HepG2 (cell line): ENCODE results near the gene DMRT1. TPM values are rescaled to one million over a fixed set of nuclear protein-coding genes. Genes with fewer than 3 reads are reported as not detected.

Source experiments
- ATAC-seq: fragments of 200-7000 bp; cut with Tn5 transposase; 3 replicates; pipeline ENCODE4 v1.9.1; 2020; ENCODE audit warnings: mild to moderate bottlenecking, moderate library complexity
- BruUV-seq: library from RNA; stranded (reverse); fragments of 400-500 nt; replicated peaks from 2 replicates; lab custom pipeline; 2021; lab: Mats Ljungman, UMichigan
- CTCF ChIA-PET: fragments of 300-600 bp; formaldehyde crosslinking; extraction: SDS; loops from one replicate; lab custom pipeline; 2021; ENCODE audit warnings: low total read pairs, inconsistent platforms, low intra/inter-chr PET ratio; lab: Yijun Ruan, JAX
- POLR2A ChIA-PET: fragments of 350-600 bp; sonication (Branson Sonifier 250); formaldehyde crosslinking; loops from one replicate; lab custom pipeline; 2020; ENCODE audit warnings: antibody characterized with exemption, inconsistent platforms; lab: Yijun Ruan, JAX
- DNase-seq: peaks from one replicate; pipeline ENCODE4 v3.0.0-alpha.2; 2015; ENCODE audit warnings: low spot score
- FAIRE-seq: peaks from 3 replicates; lab custom pipeline; 2011; peaks lifted over from hg19 to GRCh38; lab: Jason Lieb, UNC
- H2AFZ ChIP-seq: one replicate; pipeline ENCODE4 v1.6.1; 2011; ENCODE audit warnings: low read length, inconsistent platforms
- H3K27ac ChIP-seq: fragments of 300-600 bp; 3 replicates; pipeline ENCODE4 v1.8.0; 2011; ENCODE audit warnings: mixed run types, mild to moderate bottlenecking, mixed read lengths, low read length, inconsistent platforms; ENCODE audit not compliant: insufficient read depth; ENCODE audit errors: extremely low read length
- H3K27me3 ChIP-seq, 2 experiments: fragments of 200-600 bp in 1 of 2; 2 replicates in 1 of 2; 3 replicates in 1 of 2; pipeline versions ENCODE4 v1.6.0 to v1.8.0; 2011; ENCODE audit warnings: low read length in 2 of 2, mild to moderate bottlenecking in 2 of 2, moderate library complexity in 2 of 2, inconsistent platforms in 1 of 2; ENCODE audit not compliant: insufficient read depth in 2 of 2, control insufficient read depth in 1 of 2
- H3K36me3 ChIP-seq, 2 experiments: fragments of 200-600 bp in 1 of 2; replicated peaks in 1 of 2; 2 replicates in 1 of 2; 3 replicates in 1 of 2; pipeline versions ENCODE4 v1.5.1 to v1.8.0; 2011; ENCODE audit warnings: low read length in 2 of 2, inconsistent platforms in 1 of 2; ENCODE audit not compliant: insufficient read depth in 2 of 2, control insufficient read depth in 1 of 2
- H3K4me1 ChIP-seq: 2 replicates; pipeline ENCODE4 v1.5.1; 2012; ENCODE audit warnings: low read length, inconsistent platforms; ENCODE audit not compliant: insufficient read depth
- H3K4me2 ChIP-seq: 2 replicates; pipeline ENCODE4 v1.6.0; 2011; ENCODE audit warnings: low read depth, low read length, inconsistent platforms
- H3K4me3 ChIP-seq, 3 experiments: fragments of 200-600 bp in 1 of 3; sonication (generic), shearing (Covaris generic) in 1 of 3; replicated peaks in 1 of 3; 2 replicates each; pipeline ENCODE4 v1.5.1; 2011 to 2016; ENCODE audit warnings: low read length in 3 of 3, inconsistent platforms in 2 of 3, low read depth in 2 of 3, mild to moderate bottlenecking in 2 of 3, control low read depth in 1 of 3, mixed read lengths in 1 of 3; ENCODE audit not compliant: insufficient read depth in 1 of 3
- H3K79me2 ChIP-seq: one replicate; pipeline ENCODE4 v1.6.1; 2011; ENCODE audit warnings: low read length, inconsistent platforms; ENCODE audit not compliant: insufficient read depth
- H3K9ac ChIP-seq: 2 replicates; pipeline ENCODE4 v1.6.0; 2011; ENCODE audit warnings: mild to moderate bottlenecking, low read depth, low read length, inconsistent platforms; ENCODE audit not compliant: insufficient read depth
- H3K9me3 ChIP-seq: 2 replicates; pipeline ENCODE4 v1.5.1; 2012; ENCODE audit warnings: mild to moderate bottlenecking, low read length
- H4K20me1 ChIP-seq: 2 replicates; pipeline ENCODE4 v1.6.0; 2011; ENCODE audit warnings: inconsistent platforms, mild to moderate bottlenecking, low read length, moderate library complexity; ENCODE audit not compliant: insufficient read depth
- BHLHE40 ChIP-seq: IDR thresholded peaks from 2 replicates; pipeline ENCODE4 v1.6.1; 2011; ENCODE audit warnings: low read length, improper control_type of control experiment
- DR1 ChIP-seq: sonication (generic); formaldehyde crosslinking; IDR thresholded peaks from 2 replicates; pipeline ENCODE4 v1.8.0; 2021; ENCODE audit warnings: mild to moderate bottlenecking, missing genetic modification reagents, inconsistent platforms
- E2F2 ChIP-seq: sonication (generic); formaldehyde crosslinking; IDR thresholded peaks from 2 replicates; pipeline ENCODE4 v1.4.0; 2020; ENCODE audit warnings: missing genetic modification reagents, borderline replicate concordance
- KLF6 ChIP-seq: IDR thresholded peaks from 2 replicates; pipeline ENCODE4 v1.8.0; 2016; ENCODE audit warnings: missing biosample characterization, missing genetic modification reagents
- MIXL1 ChIP-seq: IDR thresholded peaks from 2 replicates; pipeline ENCODE4 v1.6.1; 2016
- MTF1 ChIP-seq: sonication (generic); formaldehyde crosslinking; IDR thresholded peaks from 2 replicates; pipeline ENCODE4 v1.5.0; 2020; ENCODE audit warnings: missing genetic modification reagents
- RBFOX2 ChIP-seq: fragments of 200-400 bp; formaldehyde crosslinking; IDR thresholded peaks from 2 replicates; pipeline ENCODE4 v1.6.1; 2017; ENCODE audit warnings: low read depth, mild to moderate bottlenecking, low read length
- SMC3 ChIP-seq: IDR thresholded peaks from 2 replicates; pipeline ENCODE4 v1.6.1; 2011; ENCODE audit warnings: low read length, improper control_type of control experiment
- TFE3 ChIP-seq: IDR thresholded peaks from 2 replicates; pipeline ENCODE4 v1.6.1; 2016
- ZHX1 ChIP-seq: sonication (generic); formaldehyde crosslinking; IDR thresholded peaks from 2 replicates; pipeline ENCODE4 v1.8.1; 2022; ENCODE audit warnings: low read depth, mild to moderate bottlenecking, missing genetic modification reagents
- ZNF318 ChIP-seq: sonication (generic); formaldehyde crosslinking; IDR thresholded peaks from 2 replicates; pipeline ENCODE4 v1.4.0; 2020; ENCODE audit warnings: mild to moderate bottlenecking, missing genetic modification reagents
- WGBS: methylation state at CpG from one replicate; pipeline ENCODE4 v1.1.6; 2017; ENCODE audit warnings: low lambda C conversion rate; 5-methylcytosine and 5-hydroxymethylcytosine counted together
- in situ Hi-C: cut with HindIII; loops from 2 replicates; pipeline ENCODE4 v1.10.0; 2017; ENCODE audit warnings: low pct_unique_long_range_greater_than_20kb; ENCODE audit not compliant: extremely low pct_ligation_motif_present
- intact Hi-C: fragments of 100-400 bp; cut with micrococcal nuclease; formaldehyde crosslinking; loops from one replicate; pipeline ENCODE4 v1.10.0; 2022; ENCODE audit not compliant: unreplicated experiment
- polyA plus RNA-seq, 8 experiments: library from polyadenylated mRNA; depleted of rRNA in 3 of 8; stranded (reverse) in 7 of 8; unstranded in 1 of 8; fragments of >200 nt; fragmentation: Illumina TruSeq in 4 of 8; extraction: Trizol in 4 of 8; gene quantifications; 2 replicates each; pipeline versions ENCODE4 v1.2.1 to v1.2.3, GENCODE V29; 2011 to 2016; ENCODE audit warnings: low read depth in 4 of 8, missing spikeins in 1 of 8, mixed read lengths in 1 of 8; ENCODE audit not compliant: insufficient read depth in 1 of 8
- total RNA-seq, 5 experiments: library from RNA; depleted of rRNA; stranded (reverse); fragments of >200 nt; fragmentation: Illumina TruSeq; extraction: Trizol; gene quantifications; 2 replicates each; pipeline ENCODE4 v1.2.3, GENCODE V29; 2016; ENCODE audit warnings: low read depth in 1 of 5

DMRT1 gene
- total and polyA plus RNA-seq, 2 of the 13 experiments (the other 11 are each of a cell fraction or from before 2014, with no cell fraction given), result not detected

- ATAC-seq (peak; percentile 90), FAIRE-seq (peak; percentile 60), DNase-seq (peak; percentile 35)
- no peaks in the 10 kb centered on the region for H3K4me1 ChIP-seq
- H3K4me3 ChIP-seq, result no peak overlapping the region
- H4K20me1 ChIP-seq, result no peaks in the 10 kb centered on the region
- H3K27me3 ChIP-seq, result peaks cover 0 to 9% of the 10 kb centered on the region in 2 experiments; a peak in 2 of 5 replicates
- H3K79me2 ChIP-seq, result no peaks in the 10 kb centered on the region
- no TSS peak for BruUV-seq
- ChIA-PET CTCF (interaction anchor here (1.3 kb wide), 1 partner anchor 587 kb away, joined by 5 read pairs; no protein-coding TSS in a partner anchor), POLR2A (no interaction called here)
- in situ Hi-C loops (no loop called here), intact Hi-C loops (loop anchor here (2.0 kb wide), 1 partner anchor 587 kb away; no protein-coding TSS in a partner anchor)
- no peak overlapping the region for H3K4me2 ChIP-seq
- H3K9me3 ChIP-seq, result peaks cover 4% of the 10 kb centered on the region; the same call in 1 of the 2 replicates
- H3K9ac ChIP-seq, result no peak overlapping the region
- no peaks in the 10 kb centered on the region for H3K36me3 ChIP-seq
- no peak overlapping the region for H3K27ac ChIP-seq
- no peak overlapping the region for H2AFZ ChIP-seq
- 16% methylated on average over 10 of the region's 10 CpGs for WGBS
- TF ChIP-seq ZNF318 (no peak), KLF6 (no peak), RBFOX2 (no peak), TFE3 (0 out of 2 replicates have a peak, but pooled peaks have one; percentile 26), BHLHE40 (peak; percentile 81), SMC3 (0 out of 2 replicates have a peak, but pooled peaks have one; percentile 24), MIXL1 (no peak), E2F2 (CRISPR knock-in tag) (no peak), DR1 (no peak), MTF1 (CRISPR knock-in tag) (no peak), ZHX1 (CRISPR knock-in tag) (no peak)
Measured at GRCh38 chr9:1018121-1018520, 176.6 kb downstream of the DMRT1 start.
